Fibroblast of mammary gland (primary cell): ENCODE measurements around the gene TOMM22.

Experiments used
- DNase-seq: peaks from one replicate; pipeline ENCODE4 v3.0.0-alpha.2; 2010; ENCODE audit warnings: low read depth
- H3K4me3 ChIP-seq: 2 replicates; pipeline ENCODE4 v1.5.1; 2011; ENCODE audit warnings: low read depth, mild to moderate bottlenecking, low read length, moderate library complexity; ENCODE audit not compliant: control insufficient read depth
- TF ChIP-seq, protein P1 (sequence below): conservative IDR thresholded peaks from 2 replicates; pipeline ENCODE4 v1.5.1; 2011; ENCODE audit warnings: low read depth, low read length, inconsistent platforms; ENCODE audit not compliant: control insufficient read depth, insufficient read depth

Gene TOMM22

DNA sequence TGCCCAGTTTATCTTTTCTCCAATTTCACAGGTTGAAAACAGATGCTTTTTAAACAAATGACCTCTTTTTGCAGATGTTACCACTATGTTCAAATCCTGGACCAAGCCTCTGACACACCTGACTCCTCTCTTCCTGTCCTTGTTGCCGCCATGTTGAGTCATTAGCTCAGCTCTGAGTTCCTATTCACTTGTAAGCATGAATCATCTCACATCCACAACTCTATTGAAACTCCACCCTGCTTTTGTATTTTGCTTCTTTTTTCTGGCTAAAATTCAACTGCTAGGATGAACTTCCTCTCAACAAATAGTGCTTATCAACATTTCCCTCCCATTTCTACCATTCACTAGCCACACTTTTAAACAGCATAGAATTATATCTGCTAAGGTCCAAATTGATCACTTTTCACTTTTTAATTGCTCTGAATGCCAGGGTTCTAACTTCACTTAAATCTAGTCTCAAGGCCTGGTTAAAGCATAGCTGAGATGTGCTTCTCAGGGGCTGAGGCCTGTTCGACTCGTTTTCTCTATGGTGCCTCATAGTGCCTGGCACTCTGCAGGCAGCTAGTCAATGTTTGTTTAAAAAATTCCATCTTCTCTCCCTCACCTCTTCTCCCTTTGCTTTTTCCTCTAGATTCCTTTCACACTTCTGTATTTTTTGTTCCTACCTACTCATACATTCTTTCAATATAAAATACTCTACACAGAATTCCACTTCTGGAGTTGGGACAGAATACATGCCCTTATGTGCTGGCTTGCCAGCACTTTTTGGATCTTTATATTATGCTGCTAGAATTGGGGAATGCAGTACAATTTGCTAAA is 15.1 kb downstream of the TOMM22 start:
- peak; percentile 92 for DNase-seq
- TF ChIP-seq, protein P1, sequence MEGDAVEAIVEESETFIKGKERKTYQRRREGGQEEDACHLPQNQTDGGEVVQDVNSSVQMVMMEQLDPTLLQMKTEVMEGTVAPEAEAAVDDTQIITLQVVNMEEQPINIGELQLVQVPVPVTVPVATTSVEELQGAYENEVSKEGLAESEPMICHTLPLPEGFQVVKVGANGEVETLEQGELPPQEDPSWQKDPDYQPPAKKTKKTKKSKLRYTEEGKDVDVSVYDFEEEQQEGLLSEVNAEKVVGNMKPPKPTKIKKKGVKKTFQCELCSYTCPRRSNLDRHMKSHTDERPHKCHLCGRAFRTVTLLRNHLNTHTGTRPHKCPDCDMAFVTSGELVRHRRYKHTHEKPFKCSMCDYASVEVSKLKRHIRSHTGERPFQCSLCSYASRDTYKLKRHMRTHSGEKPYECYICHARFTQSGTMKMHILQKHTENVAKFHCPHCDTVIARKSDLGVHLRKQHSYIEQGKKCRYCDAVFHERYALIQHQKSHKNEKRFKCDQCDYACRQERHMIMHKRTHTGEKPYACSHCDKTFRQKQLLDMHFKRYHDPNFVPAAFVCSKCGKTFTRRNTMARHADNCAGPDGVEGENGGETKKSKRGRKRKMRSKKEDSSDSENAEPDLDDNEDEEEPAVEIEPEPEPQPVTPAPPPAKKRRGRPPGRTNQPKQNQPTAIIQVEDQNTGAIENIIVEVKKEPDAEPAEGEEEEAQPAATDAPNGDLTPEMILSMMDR: no peak
- H3K4me3 ChIP-seq: peak overlapping the region; percentile 10

DNA sequence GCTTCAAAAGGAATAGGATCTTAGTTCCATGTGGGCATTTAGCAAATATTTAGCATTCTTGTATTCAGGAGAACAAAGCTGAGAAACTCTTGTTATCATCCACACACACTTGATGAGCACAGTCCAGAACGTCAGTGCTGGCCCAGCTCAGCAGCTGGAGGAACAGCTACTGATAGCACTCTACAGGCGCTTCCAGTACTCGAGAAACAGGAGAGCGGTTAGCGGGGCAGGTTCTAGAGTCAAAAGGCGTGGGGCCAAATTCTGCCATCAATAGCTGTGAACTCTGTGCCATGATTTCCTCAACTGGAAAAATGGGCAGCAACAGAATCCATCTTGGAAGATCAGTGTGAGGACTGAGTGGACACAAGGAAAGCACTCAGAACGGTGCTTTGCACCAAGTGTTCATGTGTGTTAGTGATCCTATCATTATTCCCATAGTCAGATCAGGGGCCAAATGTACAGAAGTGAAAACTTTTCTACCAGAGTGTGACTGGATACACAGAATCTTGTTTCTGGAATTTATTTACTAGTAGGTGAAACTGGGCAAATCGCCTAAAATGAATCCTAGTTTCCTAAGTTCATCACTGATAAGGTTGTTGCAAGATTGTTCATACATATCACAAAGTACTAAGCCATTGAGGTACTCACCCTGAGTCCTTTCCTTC is 15.8 kb downstream of the TOMM22 start:
- TF ChIP-seq, protein P1: no peak
- peak; percentile 24 for DNase-seq
- H3K4me3 ChIP-seq: no peak overlapping the region

DNA sequence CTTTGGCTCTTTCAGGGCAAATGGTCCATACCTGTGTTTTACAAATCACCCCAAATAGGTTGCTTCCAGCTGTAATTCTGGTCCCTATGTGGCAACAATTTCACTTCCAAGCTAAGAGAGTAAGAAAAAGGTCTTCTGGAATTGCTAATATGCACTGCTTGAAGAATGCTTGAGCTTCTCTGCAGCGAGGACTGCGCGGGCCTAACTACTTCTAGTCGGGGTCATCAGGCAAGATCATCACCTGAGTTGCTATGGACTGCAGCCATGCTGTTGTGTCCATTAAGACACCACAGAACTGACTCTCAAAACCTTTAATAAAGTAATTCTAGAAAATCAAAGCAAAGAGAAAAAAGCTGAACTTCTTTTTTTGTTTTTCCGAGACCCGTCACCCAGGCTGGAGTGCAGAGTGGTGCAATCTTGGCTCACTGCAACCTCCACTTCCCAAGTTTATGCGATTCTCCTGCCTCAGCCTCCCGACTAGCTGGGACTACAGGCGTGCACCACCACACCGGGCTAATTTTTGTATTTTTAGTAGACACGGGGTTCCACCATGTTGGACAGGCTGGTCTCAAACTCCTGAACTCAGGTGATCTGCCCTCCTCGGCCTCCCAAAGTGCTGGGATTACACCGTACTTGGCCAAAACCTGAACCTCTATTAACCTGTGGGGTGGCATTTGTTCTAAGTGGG is 16.8 kb downstream of the TOMM22 start:
- H3K4me3 ChIP-seq: peak overlapping the region; percentile 79
- TF ChIP-seq, protein P1: no peak
- DNase-seq: no peak

DNA sequence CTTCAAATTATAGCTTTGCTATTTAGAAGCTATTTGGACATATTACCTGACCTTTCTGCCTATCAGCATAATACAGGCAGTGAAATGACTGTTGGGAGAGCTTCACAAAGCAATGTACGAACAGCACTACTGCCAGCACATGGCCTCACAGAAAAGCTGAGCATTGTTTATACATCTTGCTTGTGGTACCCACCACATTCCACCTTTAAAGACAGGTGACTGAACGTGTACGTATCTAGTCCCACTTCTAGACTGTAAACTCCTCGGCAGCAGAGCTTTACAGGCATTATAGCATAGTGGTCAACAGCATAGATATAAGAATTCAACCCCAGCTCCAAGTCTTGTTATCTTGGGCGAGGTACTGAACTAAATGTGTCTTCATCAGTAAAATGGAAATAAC is 17.4 kb downstream of the TOMM22 start:
- TF ChIP-seq, protein P1: no peak
- no peak for DNase-seq
- H3K4me3 ChIP-seq: peak overlapping the region; percentile 79

DNA sequence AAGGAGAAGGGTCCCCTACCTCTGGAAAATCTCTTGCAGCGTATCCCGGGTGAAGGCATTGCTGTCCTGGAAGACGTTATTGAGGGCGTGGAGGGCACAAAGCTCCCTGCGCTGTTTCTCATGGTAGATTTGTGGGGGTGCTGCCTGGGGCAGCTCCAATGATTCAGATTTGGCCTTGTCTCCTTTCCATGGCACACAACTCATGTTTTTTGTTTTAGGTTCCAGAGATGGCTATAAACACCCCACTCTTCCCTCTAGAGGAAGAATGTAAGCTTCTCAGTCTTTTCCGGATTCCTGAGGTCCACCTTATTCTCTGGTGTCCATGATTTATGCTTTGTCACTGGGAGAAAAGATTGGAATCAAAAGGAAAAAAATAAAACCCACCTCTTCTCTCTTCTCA is 18.0 kb downstream of the TOMM22 start:
- peak; percentile 65 for DNase-seq

DNA sequence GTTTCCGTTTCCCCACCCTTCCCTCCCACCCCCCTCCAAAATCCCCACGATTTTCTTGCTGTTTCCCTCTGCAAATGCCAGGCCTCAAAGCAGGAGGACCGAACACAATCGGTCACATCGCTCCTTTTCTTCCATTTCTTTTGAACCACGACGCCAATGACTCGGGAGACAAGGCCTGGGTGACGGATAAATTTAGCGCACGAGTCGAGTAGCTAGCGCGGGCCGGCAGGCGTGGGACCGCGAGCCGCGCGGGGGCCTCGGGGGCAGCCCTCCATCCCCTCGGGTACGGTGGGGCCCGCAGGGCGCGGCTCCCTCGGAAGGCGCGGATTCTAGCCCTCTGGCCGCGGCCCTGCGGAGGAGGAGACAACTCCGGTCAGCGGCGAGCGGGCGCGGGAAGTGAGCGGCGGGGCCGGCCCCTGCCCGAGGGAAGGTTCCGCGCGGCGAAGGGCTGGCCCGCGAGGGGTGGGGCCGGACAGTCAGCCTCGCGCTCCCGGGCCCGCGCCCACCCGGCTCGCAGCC is 18.6 kb downstream of the TOMM22 start:
- peak overlapping the region; percentile 79 for H3K4me3 ChIP-seq
- TF ChIP-seq, protein P1: no peak
- DNase-seq: peak; percentile 48

More for the DNA sequence above, 18.0 kb downstream of the TOMM22 start:
- peak overlapping the region; percentile 79 for H3K4me3 ChIP-seq
- TF ChIP-seq, protein P1: no peak
